Panc1 (cell line): Measurements from ENCODE around the gene ERBB2. TPM values are rescaled to one million over a fixed set of nuclear protein-coding genes. Genes with fewer than 3 reads are reported as not detected.
"Not testable (repeated sequence)": the region's sequence is repeated elsewhere in the genome, so short reads cannot be mapped to it uniquely, and the experiment has no call there.

Experiments used
- ATAC-seq: fragments of 200-7000 bp; cut with Tn5 transposase; 2 replicates; pipeline ENCODE4 v1.9.1; 2020; ENCODE audit warnings: mild to moderate bottlenecking, moderate library complexity
- BruUV-seq: library from RNA; stranded (reverse); fragments of 400-500 nt; replicated peaks from 2 replicates; lab custom pipeline; 2021; lab: Mats Ljungman, UMichigan
- CTCF ChIA-PET: fragments of 300-600 bp; sonication (Branson Sonifier 250); formaldehyde crosslinking; loops from one replicate; lab custom pipeline; 2022; ENCODE audit warnings: antibody characterized with exemption; lab: Charles Lee
- POLR2A ChIA-PET: fragments of 300-600 bp; sonication (Branson Sonifier 250); formaldehyde crosslinking; loops from one replicate; lab custom pipeline; 2022; ENCODE audit warnings: antibody characterized with exemption; lab: Charles Lee
- DNase-seq: peaks from one replicate; pipeline ENCODE4 v3.0.0-alpha.2; 2010; ENCODE audit warnings: low read depth, low spot score
- H3K27ac ChIP-seq: 2 replicates; pipeline ENCODE4 v1.5.1; 2011; ENCODE audit warnings: mild to moderate bottlenecking, low read length, inconsistent platforms
- H3K27me3 ChIP-seq: fragments of 200-500 bp; sonication (Bioruptor generic); 2 replicates; pipeline ENCODE4 v1.6.0; 2014; ENCODE audit warnings: low read length, inconsistent platforms; ENCODE audit not compliant: control insufficient read depth, insufficient read depth
- H3K36me3 ChIP-seq: fragments of 200-500 bp; sonication (Bioruptor generic); 2 replicates; pipeline ENCODE4 v1.5.1; 2014; ENCODE audit warnings: inconsistent platforms, mild to moderate bottlenecking, low read length, moderate library complexity; ENCODE audit not compliant: control insufficient read depth, insufficient read depth
- H3K4me1 ChIP-seq: 2 replicates; pipeline ENCODE4 v1.5.1; 2011; ENCODE audit warnings: inconsistent platforms, mild to moderate bottlenecking, low read length, moderate library complexity; ENCODE audit not compliant: control insufficient read depth, insufficient read depth
- H3K4me3 ChIP-seq, 2 experiments: 2 replicates each; pipeline ENCODE4 v1.5.1; 2011 to 2012; ENCODE audit warnings: low read depth in 2 of 2, low read length in 2 of 2, mild to moderate bottlenecking in 2 of 2, inconsistent platforms in 1 of 2, moderate library complexity in 1 of 2
- H3K9me3 ChIP-seq: fragments of 200-500 bp; sonication (Bioruptor generic); 2 replicates; pipeline ENCODE4 v1.5.1; 2014; ENCODE audit warnings: low read depth, mild to moderate bottlenecking, inconsistent platforms, low read length, moderate library complexity; ENCODE audit not compliant: control insufficient read depth, insufficient read depth
- POLR2AphosphoS5 ChIP-seq: IDR thresholded peaks from 2 replicates; pipeline ENCODE4 v1.6.1; 2012; ENCODE audit warnings: mild to moderate bottlenecking, low read depth, low read length, moderate library complexity
- REST ChIP-seq, 2 experiments: IDR thresholded peaks; 2 replicates each; pipeline ENCODE4 v1.6.1; 2011 to 2012; ENCODE audit warnings: low read depth in 2 of 2, control low read depth in 1 of 2, low read length in 1 of 2, mild to moderate bottlenecking in 1 of 2, moderate library complexity in 1 of 2; ENCODE audit not compliant: insufficient read depth in 1 of 2
- SIN3A ChIP-seq: IDR thresholded peaks from 2 replicates; pipeline ENCODE4 v1.6.1; 2012; ENCODE audit warnings: low read depth, mild to moderate bottlenecking, low read length, moderate library complexity, borderline replicate concordance; ENCODE audit not compliant: insufficient read depth
- TCF7L2 ChIP-seq: IDR thresholded peaks from 2 replicates; pipeline ENCODE4 v1.6.1; 2011; ENCODE audit warnings: mild to moderate bottlenecking, low read depth, low read length, inconsistent platforms
- in situ Hi-C: cut with HindIII; loops from 2 replicates; pipeline ENCODE4 v1.10.0; 2016; ENCODE audit warnings: low sequenced_read_pairs, low pct_unique_long_range_greater_than_20kb
- intact Hi-C: fragments of 100-400 bp; cut with micrococcal nuclease; formaldehyde crosslinking; loops from one replicate; pipeline ENCODE4 v1.10.0; 2022; ENCODE audit not compliant: unreplicated experiment
- total RNA-seq: library from RNA; stranded (reverse); gene quantifications from one replicate; pipeline ENCODE4 v1.2.1, GENCODE V29; 2021; ENCODE audit not compliant: unreplicated experiment
- TF ChIP-seq, protein P1 (sequence below): fragments of 450-650 bp; IDR thresholded peaks from 2 replicates; pipeline ENCODE4 v1.5.1; 2017; ENCODE audit warnings: mild to moderate bottlenecking

ERBB2 gene
- total RNA-seq, 1 experiment from 2014 or later: 68.6 TPM

- POLR2A ChIA-PET: no interaction called here
- H3K9me3 ChIP-seq: no peaks in the 10 kb centered on the region
- no peak overlapping the region for H3K4me3 ChIP-seq
- no peak for DNase-seq
- CTCF ChIA-PET: no interaction called here
- no peaks in the 10 kb centered on the region for H3K27me3 ChIP-seq
- intact Hi-C loops: no loop called here
- no peak for ATAC-seq
- H3K27ac ChIP-seq: no peak overlapping the region
- no TSS peak for BruUV-seq
- H3K4me1 ChIP-seq: no peaks in the 10 kb centered on the region
- H3K36me3 ChIP-seq: no peaks in the 10 kb centered on the region
- no peak for TF ChIP-seq SIN3A
- TF ChIP-seq TCF7L2: no peak
- TF ChIP-seq REST (IDR thresholded peaks at IDR 0.05; ENCODE audit: insufficient read depth in 1 of 2, low read depth in 2 of 2, low read length in 1 of 2): no peak
- no peak for TF ChIP-seq POLR2AphosphoS5
- TF ChIP-seq, protein P1, sequence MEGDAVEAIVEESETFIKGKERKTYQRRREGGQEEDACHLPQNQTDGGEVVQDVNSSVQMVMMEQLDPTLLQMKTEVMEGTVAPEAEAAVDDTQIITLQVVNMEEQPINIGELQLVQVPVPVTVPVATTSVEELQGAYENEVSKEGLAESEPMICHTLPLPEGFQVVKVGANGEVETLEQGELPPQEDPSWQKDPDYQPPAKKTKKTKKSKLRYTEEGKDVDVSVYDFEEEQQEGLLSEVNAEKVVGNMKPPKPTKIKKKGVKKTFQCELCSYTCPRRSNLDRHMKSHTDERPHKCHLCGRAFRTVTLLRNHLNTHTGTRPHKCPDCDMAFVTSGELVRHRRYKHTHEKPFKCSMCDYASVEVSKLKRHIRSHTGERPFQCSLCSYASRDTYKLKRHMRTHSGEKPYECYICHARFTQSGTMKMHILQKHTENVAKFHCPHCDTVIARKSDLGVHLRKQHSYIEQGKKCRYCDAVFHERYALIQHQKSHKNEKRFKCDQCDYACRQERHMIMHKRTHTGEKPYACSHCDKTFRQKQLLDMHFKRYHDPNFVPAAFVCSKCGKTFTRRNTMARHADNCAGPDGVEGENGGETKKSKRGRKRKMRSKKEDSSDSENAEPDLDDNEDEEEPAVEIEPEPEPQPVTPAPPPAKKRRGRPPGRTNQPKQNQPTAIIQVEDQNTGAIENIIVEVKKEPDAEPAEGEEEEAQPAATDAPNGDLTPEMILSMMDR: no peak
- in situ Hi-C loops: no loop called here
Measured at GRCh38 chr17:39747745-39748144, 47.9 kb downstream of the ERBB2 start.

DNA sequence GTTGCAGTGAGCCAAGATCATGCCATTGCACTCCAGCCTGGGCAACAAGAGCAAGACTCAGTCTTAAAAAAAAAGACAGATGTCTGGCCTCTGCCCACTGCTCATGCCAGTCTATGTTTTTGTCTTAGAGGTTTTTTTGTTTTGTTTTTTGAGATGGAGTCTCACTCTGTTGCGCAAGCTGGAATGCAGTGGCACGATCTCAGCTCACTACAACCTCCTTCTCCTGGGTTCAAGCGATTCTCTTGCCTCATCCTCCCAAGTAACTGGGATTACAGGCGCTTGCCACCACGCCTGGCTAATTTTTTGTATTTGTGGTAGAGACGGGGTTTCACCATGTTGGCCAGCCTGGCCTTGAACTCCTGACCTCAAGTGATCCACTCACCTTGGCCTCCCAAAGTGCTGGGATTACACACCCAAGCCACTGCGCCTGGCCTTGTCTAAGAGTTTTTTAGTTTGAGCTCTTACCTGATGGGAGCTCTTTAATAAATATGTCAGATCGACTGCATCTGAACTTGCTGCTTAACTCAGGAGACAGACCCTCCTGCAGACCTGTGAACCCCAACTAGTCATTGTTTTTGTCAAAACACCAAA, 48.7 kb downstream of the ERBB2 start:
- H3K4me3 ChIP-seq, H3K36me3 ChIP-seq, in situ Hi-C loops, DNase-seq, H3K27ac ChIP-seq, H3K27me3 ChIP-seq, BruUV-seq, CTCF ChIA-PET, H3K4me1 ChIP-seq, ATAC-seq, H3K9me3 ChIP-seq, intact Hi-C loops: not testable (repeated sequence)
- POLR2A ChIA-PET: interaction anchor here (0.6 to 1.2 kb wide), 2 partner anchors 16 to 19 kb away, joined by 3 to 13 read pairs; no protein-coding TSS in a partner anchor

DNA sequence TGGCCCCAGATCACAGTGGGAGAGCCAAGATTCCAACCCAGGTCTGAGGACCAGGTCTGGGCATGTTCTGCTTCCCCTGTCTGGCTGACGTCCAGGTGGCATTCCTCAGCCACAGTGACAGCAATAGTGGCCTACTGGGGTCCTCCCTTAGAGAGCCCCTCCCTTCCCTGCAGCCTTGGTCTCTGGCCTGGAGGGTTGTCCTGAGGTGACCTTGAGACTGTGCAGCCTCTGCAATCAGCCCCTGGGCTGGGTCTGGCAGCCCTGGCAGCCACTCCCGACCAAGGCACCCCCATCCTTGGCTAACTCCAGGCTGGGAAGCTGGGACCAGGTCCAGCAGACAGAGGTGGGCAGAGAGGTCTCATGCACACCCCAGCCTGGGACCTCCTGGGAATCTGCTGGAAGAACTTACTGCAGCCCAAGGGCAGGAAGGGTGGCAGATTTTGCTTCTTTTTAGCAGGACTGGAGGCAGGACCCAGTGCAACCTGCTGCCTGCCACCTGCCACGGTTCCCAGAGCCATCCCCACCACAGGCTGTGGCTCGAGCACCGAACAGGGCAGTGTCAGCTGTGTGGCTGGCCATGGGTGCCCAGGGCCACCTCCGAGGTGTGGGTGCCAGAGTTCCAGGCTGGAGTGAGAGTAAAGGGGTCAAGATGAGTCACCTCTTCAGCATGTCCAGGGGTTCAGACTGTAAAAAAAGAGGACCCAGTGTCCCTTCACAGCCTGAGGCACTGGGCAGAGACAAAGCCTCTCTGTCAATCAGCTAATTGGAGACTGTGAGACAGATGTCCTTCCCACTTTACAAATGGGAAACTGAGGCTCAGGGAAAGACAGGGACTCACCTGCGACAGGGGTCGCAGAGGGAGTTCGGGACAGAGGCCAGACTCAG, 50.5 kb downstream of the ERBB2 start:
- no peak for TF ChIP-seq SIN3A
- TF ChIP-seq, protein P1: no peak
- TF ChIP-seq POLR2AphosphoS5: no peak
- TF ChIP-seq TCF7L2: no peak
- TF ChIP-seq REST (IDR thresholded peaks at IDR 0.05; ENCODE audit: insufficient read depth in 1 of 2, low read depth in 2 of 2, low read length in 1 of 2): no peak
- ATAC-seq: no peak
- H3K4me3 ChIP-seq: no peak overlapping the region
- in situ Hi-C loops: no loop called here
- no peaks in the 10 kb centered on the region for H3K9me3 ChIP-seq
- no peaks in the 10 kb centered on the region for H3K36me3 ChIP-seq
- CTCF ChIA-PET: interaction anchor here (1.0 kb wide), 1 partner anchor 20 kb away, joined by 11 read pairs; no protein-coding TSS in a partner anchor
- peaks cover 5% of the 10 kb centered on the region; the same call in 1 of the 2 replicates for H3K4me1 ChIP-seq
- no peak for DNase-seq
- POLR2A ChIA-PET: no interaction called here
- no peaks in the 10 kb centered on the region for H3K27me3 ChIP-seq
- no peak overlapping the region for H3K27ac ChIP-seq
- no TSS peak for BruUV-seq
- intact Hi-C loops: loop anchor here (5.0 kb wide), 1 partner anchor 123 kb away; the partner anchor contains the start of gene PPP1R1B
